GM19351 (cell line): ENCODE measurements around the gene MYL3.

Source experiments
- ATAC-seq: cut with Tn5 transposase; IDR thresholded peaks from one replicate; pipeline ENCODE4 v1.9.1; 2021; ENCODE audit warnings: mild to moderate bottlenecking, moderate library complexity; ENCODE audit not compliant: unreplicated experiment

MYL3 gene

GRCh38 chr3:46883830-46884185 is 20.6 kb upstream of the MYL3 start:
- no peak for ATAC-seq

- ATAC-seq = no peak
Measured at GRCh38 chr3:46883054-46883829, 20.0 kb upstream of the MYL3 start.

GRCh38 chr3:46882377-46883053 is 19.3 kb upstream of the MYL3 start:
- ATAC-seq = no peak

- ATAC-seq = no peak
Measured at GRCh38 chr3:46881596-46882376, 18.5 kb upstream of the MYL3 start.

GRCh38 chr3:46880884-46881595 is 17.8 kb upstream of the MYL3 start:
- no peak for ATAC-seq

GRCh38 chr3:46878781-46879436 is 15.7 kb upstream of the MYL3 start:
- no peak for ATAC-seq

GRCh38 chr3:46877406-46878125 is 14.3 kb upstream of the MYL3 start, which contains the start of gene PTH1R:
Gene PTH1R, plus strand, starts transcription at chr3:46877721. Its CDS starts 5,839 bp downstream, at chr3:46883560.
- ATAC-seq = no peak

- no peak for ATAC-seq
Measured at GRCh38 chr3:46876313-46877300, 13.4 kb upstream of the MYL3 start.

- ATAC-seq = no peak
Measured at GRCh38 chr3:46875560-46875959, 12.3 kb upstream of the MYL3 start.

- no peak for ATAC-seq
Measured at GRCh38 chr3:46874430-46874829, 11.2 kb upstream of the MYL3 start.

- ATAC-seq = no peak
Measured at GRCh38 chr3:46873521-46873920, 10.3 kb upstream of the MYL3 start.

GRCh38 chr3:46871222-46871621 is 8.0 kb upstream of the MYL3 start:
- ATAC-seq = no peak

GRCh38 chr3:46870651-46871050 is 7.4 kb upstream of the MYL3 start:
- ATAC-seq = no peak

- no peak for ATAC-seq
Measured at GRCh38 chr3:46869440-46869839, 6.2 kb upstream of the MYL3 start.

GRCh38 chr3:46868948-46869347 is 5.7 kb upstream of the MYL3 start:
- no peak for ATAC-seq

GRCh38 chr3:46868287-46868686 is 5.0 kb upstream of the MYL3 start:
- no peak for ATAC-seq

- ATAC-seq = no peak
Measured at GRCh38 chr3:46867550-46867898, 4.3 kb upstream of the MYL3 start.

GRCh38 chr3:46866720-46867549 is 3.7 kb upstream of the MYL3 start:
- no peak for ATAC-seq
